ENCODE results near the gene EIF2D.

The EIF2D gene

GRCh38 chr1:206547104-206547503 is 65.2 kb downstream of the EIF2D start:
- DNase-seq (ENCODE audit: low read depth) = no peak

GRCh38 chr1:206545351-206545750 is 66.9 kb downstream of the EIF2D start:
- DNase-seq (ENCODE audit: low read depth) = no peak

GRCh38 chr1:206544562-206545257 is 67.6 kb downstream of the EIF2D start:
- DNase-seq (ENCODE audit: low read depth) = peak; percentile 51

Measured in T-helper 22 cell (primary cell).